Measurements from ENCODE around the gene ZFAND2A. TPM values are rescaled to one million over a fixed set of nuclear protein-coding genes. Genes with fewer than 3 reads are reported as not detected.

The ZFAND2A gene
- total RNA-seq, 1 experiment from 2014 or later = 13.7 TPM

- no peak overlapping the region for H2AK5ac ChIP-seq (ENCODE audit: insufficient read length, low read length)
- no peaks in the 10 kb centered on the region for H4K20me1 ChIP-seq (ENCODE audit: control insufficient read depth, insufficient read depth, insufficient read length)
- Mint-ChIP-seq H3K4me3 (no peak overlapping the region), H3K9me3 (peaks cover 15 to 16% of the 10 kb centered on the region in 2 experiments), H3K27me3 (ENCODE audit: low read depth) (peaks cover 72% of the 10 kb centered on the region), H3K36me3 (ENCODE audit: insufficient read depth in 1 of 3, low read depth in 3 of 3) (no peaks in the 10 kb centered on the region; a peak in 1 of 7 replicates), H3K4me1 (peaks cover 0 to 2% of the 10 kb centered on the region in 2 experiments; a peak in 1 of 4 replicates), H3K27ac (no peak overlapping the region)
- H3K27me3 ChIP-seq (ENCODE audit: insufficient read depth, low read length) = no peaks in the 10 kb centered on the region
- H4K8ac ChIP-seq (replicated peaks; ENCODE audit: insufficient read length, low read depth, low read length) = no peak overlapping the region
- no peak overlapping the region for H4K91ac ChIP-seq (ENCODE audit: insufficient read length, low read depth, low read length)
- no peak overlapping the region for H3K18ac ChIP-seq (ENCODE audit: insufficient read length, low read depth, low read length)
- H2AFZ ChIP-seq (ENCODE audit: low read length) = no peak overlapping the region
- no peak overlapping the region for H4K5ac ChIP-seq (ENCODE audit: insufficient read length, low read depth, low read length)
- no peaks in the 10 kb centered on the region for H3K9me3 ChIP-seq (ENCODE audit: control insufficient read depth, low read depth, low read length)
- no peak overlapping the region for H3K56ac ChIP-seq (ENCODE audit: insufficient read length, low read depth, low read length)
- no peak overlapping the region for H3T11ph ChIP-seq (ENCODE audit: low read length)
- no peak overlapping the region for H3K27ac ChIP-seq (ENCODE audit: insufficient read length, low read depth, low read length)
- H3K23me2 ChIP-seq (ENCODE audit: insufficient read length, low read depth, low read length, poor library complexity, severe bottlenecking) = no peaks in the 10 kb centered on the region
- H2BK5ac ChIP-seq (ENCODE audit: insufficient read length, low read length) = no peak overlapping the region
- H3K14ac ChIP-seq (ENCODE audit: insufficient read depth, low read length) = no peak overlapping the region
- H3K4me1 ChIP-seq (ENCODE audit: insufficient read depth, low read length) = no peaks in the 10 kb centered on the region
- H2BK15ac ChIP-seq (ENCODE audit: low read depth, low read length) = no peak overlapping the region
- no peak overlapping the region for H3K4ac ChIP-seq (ENCODE audit: low read depth, low read length)
- no CpG with 5 or more reads among the region's 6 CpGs for WGBS (ENCODE audit: extremely low coverage, insufficient read length, low lambda C conversion rate)
- DNase-seq = no peak
- no peak overlapping the region for H2BK20ac ChIP-seq (ENCODE audit: low read depth, low read length, poor library complexity, severe bottlenecking)
- no peak overlapping the region for H3K4me2 ChIP-seq (ENCODE audit: insufficient read depth, insufficient read length, low read length)
- no peaks in the 10 kb centered on the region for H3K79me2 ChIP-seq (ENCODE audit: insufficient read depth, low read length)
- no peak for TF ChIP-seq CTCF (conservative IDR thresholded peaks at IDR 0.05)
- H3K9ac ChIP-seq (ENCODE audit: extremely low read depth, insufficient read length, low read length) = no peak overlapping the region
- H2BK12ac ChIP-seq (ENCODE audit: insufficient read length, low read depth, low read length) = no peak overlapping the region
- H2BK120ac ChIP-seq (ENCODE audit: low read depth, low read length, poor library complexity, severe bottlenecking) = no peak overlapping the region
- H3K79me1 ChIP-seq (ENCODE audit: insufficient read depth, low read depth, low read length, poor library complexity, severe bottlenecking) = no peaks in the 10 kb centered on the region
- H3K23ac ChIP-seq (ENCODE audit: insufficient read length, low read depth, low read length) = no peak overlapping the region
These were observed 28.8 kb upstream of the ZFAND2A start for GRCh38 chr7:1188720-1189294.

All from H9 (cell line).